HG02938 (cell line): ENCODE measurements around the gene FSD1.
"Not testable (repeated sequence)": the region's sequence is repeated elsewhere in the genome, so short reads cannot be mapped to it uniquely, and the experiment has no call there.

ENCODE experiments used
- ATAC-seq: cut with Tn5 transposase; IDR thresholded peaks from one replicate; pipeline ENCODE4 v1.9.1; 2021; ENCODE audit warnings: mild to moderate bottlenecking, moderate library complexity; ENCODE audit not compliant: unreplicated experiment

The FSD1 gene

GRCh38 chr19:4313847-4314490 lies 9.6 kb downstream of the FSD1 start:
- no peak for ATAC-seq

DNA sequence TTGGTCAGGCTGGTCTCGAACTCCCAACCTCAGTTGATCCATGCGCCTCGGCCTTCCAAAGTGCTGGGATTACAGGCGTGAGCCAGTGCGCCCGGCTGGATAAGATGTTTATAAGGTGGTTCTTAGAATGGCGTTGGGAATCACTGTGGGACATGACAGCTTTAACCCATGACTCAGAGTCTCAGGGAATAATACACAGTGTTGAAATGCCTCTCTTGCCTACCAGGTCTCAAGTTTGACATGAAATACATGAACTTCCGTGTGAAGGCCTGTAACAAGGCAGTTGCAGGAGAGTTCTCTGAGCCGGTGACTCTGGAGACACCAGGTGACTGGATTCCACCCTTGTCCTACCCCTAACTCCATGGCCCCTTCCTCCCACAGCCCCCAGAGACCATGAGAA lies 12.6 kb downstream of the FSD1 start:
- no peak for ATAC-seq

- no peak for ATAC-seq
Measured at GRCh38 chr19:4318460-4318859, 14.1 kb downstream of the FSD1 start.

DNA sequence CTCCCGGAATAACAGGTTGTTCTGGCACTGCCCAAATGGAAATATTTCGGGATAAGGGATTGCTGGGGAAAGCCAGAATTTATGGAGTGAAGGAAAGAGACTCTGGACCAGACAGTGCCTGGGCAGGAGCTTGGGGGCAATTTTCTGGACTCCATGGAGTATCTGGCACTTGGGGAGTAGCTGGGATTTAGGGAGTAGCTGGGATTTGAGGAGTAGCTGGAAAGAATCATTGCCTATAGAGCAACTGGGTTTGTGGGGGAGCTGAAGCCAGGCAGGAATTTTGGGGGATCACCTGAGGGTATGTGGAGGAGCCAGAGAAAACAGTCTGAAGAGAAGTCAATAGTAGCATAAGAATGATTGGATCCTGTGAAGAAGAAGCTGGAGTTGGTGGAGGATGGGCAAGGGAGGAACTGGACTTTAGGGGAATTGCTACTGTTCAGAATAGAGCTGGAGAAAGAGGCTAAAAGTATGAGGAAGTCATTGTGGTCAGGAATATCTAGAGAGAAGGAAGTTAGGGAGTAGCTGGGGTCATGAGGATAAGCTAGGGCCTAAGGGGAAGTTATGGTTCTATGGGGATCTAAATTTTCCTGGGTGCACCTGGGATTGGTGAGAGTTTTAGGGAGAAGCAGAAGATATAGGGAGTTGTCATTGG lies 14.8 kb downstream of the FSD1 start:
- ATAC-seq = no peak

- ATAC-seq = no peak
Measured at GRCh38 chr19:4320419-4320818, 16.0 kb downstream of the FSD1 start.

DNA sequence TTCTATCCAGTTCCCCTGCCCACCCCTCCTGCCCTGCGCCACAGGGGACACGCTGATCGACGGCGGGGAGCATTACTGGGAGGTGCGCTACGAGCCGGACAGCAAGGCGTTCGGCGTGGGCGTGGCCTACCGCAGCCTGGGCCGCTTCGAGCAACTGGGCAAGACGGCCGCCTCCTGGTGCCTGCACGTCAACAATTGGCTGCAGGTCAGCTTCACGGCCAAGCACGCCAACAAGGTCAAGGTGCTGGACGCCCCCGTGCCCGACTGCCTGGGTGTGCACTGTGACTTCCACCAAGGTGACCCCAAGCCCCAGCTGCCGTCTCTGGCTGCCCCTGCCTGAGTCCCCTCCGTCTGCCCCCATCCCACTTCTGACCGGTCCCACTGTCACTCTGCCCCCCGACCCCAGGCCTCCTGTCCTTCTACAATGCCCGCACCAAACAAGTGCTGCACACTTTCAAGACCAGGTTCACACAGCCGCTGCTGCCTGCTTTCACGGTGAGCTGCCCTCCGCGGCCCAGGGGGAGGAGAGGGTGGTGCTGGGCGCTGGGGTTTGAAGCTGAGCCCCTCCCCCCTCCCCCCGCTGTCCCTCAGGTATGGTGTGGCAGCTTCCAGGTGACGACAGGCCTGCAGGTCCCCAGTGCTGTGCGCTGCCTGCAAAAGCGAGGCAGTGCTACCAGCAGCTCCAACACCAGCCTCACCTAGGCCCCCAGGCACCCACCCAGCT lies 18.7 kb downstream of the FSD1 start:
- no peak for ATAC-seq

DNA sequence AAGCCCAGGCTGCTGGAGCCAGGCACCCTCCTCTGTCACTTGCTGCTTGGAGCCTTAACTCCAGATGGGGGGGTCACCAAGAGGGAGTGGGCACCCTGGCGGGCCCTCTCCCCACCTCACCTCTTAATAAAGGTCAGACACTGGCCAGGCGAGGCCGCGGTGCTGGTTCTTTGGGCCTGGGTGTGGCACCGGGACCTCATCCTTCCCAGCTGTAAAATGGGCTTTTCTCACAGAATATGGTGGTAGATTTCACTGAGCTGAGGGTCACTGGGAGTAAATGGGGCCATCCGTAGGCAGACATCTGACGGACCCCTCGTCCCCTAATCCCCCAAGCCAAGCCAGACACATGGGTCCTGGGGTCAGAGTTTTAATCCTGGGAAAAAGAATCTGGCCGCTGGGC lies 19.3 kb downstream of the FSD1 start:
- no peak for ATAC-seq

GRCh38 chr19:4324228-4324627 lies 19.8 kb downstream of the FSD1 start:
- no peak for ATAC-seq

DNA sequence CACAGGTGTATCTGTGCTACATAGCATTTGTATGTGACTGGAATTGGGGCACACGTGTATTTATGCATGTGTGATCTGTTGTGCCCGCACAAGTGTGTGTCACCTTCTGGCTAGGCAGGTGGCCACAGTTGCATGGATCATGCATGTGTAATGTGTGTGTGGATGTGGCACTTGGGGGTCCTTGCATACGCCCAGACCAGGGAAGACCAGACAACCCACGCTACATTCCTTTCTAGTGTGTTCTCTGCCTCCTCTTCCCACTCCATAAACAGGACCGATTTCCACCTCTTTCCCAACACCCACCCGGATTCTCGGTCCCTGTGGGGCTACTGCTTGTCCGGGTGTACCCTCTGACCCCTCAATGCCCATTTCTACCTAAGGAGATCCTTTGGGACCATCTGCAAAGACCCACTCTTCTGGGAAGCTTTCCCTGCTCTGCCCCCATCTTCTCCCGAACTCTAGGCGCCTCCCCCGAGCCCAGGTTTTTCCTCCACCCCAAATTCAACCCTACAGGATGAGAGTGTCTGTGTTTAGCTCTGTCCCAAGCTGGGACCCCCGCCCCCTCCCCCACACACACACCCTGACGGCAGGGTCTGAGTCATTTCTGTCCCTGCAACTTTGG lies 21.9 kb downstream of the FSD1 start:
- no peak for ATAC-seq

- no peak for ATAC-seq
Measured at GRCh38 chr19:4326837-4327251, 22.4 kb downstream of the FSD1 start.

GRCh38 chr19:4327252-4327876 lies 23.0 kb downstream of the FSD1 start:
- ATAC-seq = no peak

- ATAC-seq = peak; percentile 8
Measured at GRCh38 chr19:4327877-4328242, 23.5 kb downstream of the FSD1 start.

DNA sequence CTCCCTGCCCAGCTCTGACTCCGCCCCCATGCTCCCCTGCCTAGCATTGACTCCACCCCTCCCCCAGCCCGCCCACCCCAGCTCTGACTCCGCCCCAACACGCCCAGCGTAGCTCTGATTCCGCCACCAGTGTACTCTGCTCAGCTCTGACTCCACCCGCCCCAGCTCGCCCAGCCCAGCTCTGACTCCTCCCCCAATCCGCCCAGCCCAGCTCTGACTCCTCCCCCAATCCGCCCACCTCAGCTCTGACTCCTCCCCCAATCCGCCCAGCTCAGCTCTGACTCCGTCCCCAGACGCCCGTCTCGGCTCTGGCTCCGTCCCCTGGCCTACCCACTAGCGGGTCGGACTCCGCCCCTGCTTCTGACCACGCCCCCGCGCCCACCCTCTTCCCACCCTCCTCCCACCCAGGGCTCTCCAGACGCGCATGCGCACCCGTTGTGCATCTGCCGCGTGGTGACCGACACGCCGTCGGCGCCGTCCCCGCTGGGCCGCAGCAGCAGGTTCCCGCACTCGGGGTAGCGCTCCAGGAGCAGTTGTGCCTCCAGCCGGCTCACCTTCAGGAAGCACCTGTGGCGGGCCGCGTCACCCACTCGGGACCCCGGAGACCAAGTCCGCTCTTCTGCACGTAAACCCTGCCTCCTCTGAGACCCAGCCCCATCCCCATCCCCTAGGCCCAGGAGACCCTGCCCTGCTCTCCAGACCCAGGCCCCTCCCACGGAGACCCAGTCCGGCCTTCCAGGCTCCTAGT lies 24.0 kb downstream of the FSD1 start:
- peak; percentile 71 for ATAC-seq

GRCh38 chr19:4328991-4329681 lies 24.7 kb downstream of the FSD1 start:
- ATAC-seq = not testable (repeated sequence)

- ATAC-seq = no peak
Measured at GRCh38 chr19:4329858-4330257, 25.5 kb downstream of the FSD1 start.

DNA sequence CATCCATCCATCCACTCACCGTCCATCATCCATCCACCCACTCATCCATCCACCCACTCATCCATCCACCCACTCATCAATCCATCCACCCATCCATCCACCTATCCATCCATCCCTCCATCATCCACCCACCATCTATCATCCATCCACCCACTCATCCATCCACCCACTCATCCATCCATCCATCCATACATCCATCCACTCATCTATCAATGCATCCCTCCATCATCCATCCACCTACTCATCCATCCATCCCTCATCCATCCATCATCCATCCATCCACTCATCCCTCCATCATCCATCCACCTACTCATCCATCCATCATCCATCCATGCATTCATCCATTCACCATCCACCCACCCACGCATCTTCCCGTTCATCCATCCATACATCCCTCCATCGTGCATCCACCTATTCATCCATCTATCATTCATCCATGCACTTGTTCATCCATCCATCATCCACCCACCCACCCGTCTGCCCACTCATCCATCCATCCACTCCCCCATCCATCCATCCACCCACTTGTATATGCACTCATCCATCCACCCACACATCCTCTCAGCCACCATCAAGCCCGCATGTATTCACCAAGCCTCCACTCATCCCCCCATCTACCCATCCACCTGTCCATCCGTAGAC lies 30.7 kb downstream of the FSD1 start:
- no peak for ATAC-seq

GRCh38 chr19:4337906-4338440 lies 33.6 kb downstream of the FSD1 start:
- ATAC-seq = no peak

GRCh38 chr19:4338441-4339355 lies 34.3 kb downstream of the FSD1 start, which contains the start of gene STAP2:
STAP2 (minus strand) TSS chr19:4338827; CDS start chr19:4338753, 74 bp downstream.
- no peak for ATAC-seq
